Eye (tissue), 1 donor: ENCODE data around the gene MAD1L1.
A peak's percentile ranks its signal among the peaks of the same experiment; 100 is the strongest.

ENCODE experiments used
- DNase-seq: peaks from one replicate; pipeline ENCODE4 v3.0.0-alpha.2; 2015

MAD1L1 gene

GRCh38 chr7:2241580-2242540 is 9.1 kb upstream of the MAD1L1 start, which contains the start of the genes MRM2 and NUDT1:
Gene MRM2, minus strand, starts transcription at chr7:2242205. Its CDS starts 36 bp downstream, at chr7:2242169.
Gene NUDT1, plus strand, starts transcription at chr7:2242226. Its CDS starts 2,349 bp downstream, at chr7:2244575.
- peak; percentile 93 for DNase-seq

- no peak for DNase-seq
Measured at GRCh38 chr7:2239242-2239641, 6.5 kb upstream of the MAD1L1 start.

GRCh38 chr7:2237109-2237602 is 4.4 kb upstream of the MAD1L1 start:
- DNase-seq: no peak

DNA sequence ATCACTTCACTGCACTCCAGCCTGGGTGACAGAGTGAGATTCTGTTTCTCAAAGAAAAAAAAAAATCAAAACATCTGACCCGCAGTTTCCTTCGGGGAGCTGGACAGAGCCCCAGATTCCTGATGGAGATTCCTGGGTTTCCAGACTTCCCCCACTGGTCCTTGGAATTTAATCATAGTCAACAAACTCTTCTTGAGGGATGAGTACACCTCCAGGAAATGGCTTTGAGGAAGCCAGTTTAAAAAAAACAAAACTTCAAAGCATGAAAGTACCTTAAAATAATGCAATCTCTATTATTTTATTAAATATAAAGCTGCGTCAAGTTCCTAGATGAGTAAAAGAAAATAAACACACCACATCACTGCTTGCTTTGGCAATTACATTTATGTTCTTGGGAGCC is 1.2 kb upstream of the MAD1L1 start:
- DNase-seq: no peak

DNA sequence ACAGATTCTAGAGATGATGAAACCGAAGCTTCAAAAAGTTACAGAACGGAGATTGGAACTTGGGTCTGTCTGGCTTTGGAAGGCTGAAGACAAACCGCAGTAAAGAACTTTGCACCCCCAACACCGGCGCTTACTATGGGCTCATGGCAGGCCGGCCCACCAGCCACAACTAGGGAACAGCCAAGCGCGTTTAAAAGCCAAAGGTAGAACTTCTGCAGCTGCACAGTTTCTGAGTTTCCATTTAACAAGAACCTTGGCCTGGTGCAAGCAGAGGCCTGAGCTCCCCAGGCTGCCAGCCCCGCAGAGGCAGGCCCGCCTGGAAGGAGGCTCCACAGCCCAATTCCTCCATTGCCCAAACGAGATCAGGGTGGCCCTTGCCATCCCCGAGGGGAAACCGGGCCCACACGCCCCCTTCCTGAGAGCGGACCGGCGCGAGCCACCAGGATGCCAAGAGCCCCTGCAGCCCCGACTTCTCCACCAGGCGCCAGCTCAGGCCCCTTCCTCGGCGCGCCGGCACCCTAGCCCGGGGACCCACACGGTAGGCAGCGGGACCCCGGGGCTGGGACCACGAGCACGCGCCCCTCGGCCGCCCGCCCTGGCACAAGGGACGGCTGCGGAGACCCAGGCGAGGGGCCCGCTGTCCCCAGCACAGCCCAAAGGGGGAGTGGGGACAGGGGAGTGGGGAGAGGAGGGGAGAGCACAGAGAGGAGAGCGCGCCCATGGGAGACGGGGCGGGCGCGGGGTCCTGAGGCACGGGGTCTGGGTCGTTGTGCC is 566 bp downstream of the MAD1L1 start:
- DNase-seq: no peak

DNA sequence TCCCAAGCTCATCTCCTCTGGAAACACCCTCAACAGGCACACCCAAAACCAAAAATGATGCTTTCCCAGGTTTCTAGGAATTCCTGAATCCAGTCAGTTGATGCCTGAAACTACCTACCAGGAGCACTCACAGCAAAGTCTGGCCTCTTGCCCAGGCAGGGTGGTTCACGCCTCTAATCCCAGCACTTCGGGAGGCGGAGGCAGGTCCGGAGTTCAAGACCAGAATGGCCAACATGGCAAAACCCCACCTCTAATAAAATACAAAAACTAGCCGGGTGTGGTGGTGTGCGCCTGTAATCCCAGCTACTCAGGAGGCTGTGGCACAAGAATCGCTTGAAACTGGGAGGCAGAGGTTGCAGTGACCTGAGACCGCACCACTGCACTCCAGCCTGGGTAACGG is 1.9 kb downstream of the MAD1L1 start:
- no peak for DNase-seq

DNA sequence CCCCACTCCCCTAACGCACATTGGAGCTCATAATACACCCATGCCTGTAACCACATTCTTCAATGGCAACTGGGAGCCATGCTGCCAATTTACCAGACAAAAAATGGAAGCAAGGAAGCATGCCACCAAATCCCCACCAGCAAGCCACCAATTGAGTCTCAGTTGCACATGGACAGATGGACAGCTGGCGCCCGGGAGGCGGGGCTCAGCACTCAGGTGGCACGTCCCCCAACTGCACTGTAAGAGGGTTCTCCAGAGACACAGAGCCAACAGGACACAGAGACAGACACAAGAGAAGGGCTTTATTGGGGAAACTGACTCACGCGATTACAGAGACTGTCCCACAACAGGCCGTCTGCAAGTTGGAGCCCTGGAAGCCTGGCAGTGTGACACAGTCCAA is 2.5 kb downstream of the MAD1L1 start:
- DNase-seq: no peak

DNA sequence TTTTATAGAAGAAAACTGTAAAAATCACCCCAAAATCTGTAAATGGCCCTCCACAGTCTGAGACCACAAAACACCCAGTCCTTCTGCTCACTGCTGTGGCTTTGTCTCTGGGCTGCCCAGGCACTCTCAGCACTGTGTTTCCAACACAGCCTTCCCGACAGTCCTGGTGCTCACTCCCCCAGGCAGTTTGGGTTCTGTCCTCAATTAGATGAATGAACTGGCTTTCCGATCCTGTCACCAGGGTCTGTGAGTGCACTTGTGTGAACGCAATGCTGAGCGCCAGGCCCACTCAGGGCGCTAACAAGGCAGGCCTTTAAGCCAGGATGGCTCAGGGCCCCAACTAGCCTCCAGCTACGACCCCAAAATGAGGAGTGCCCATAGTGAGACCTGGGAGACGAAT is 3.3 kb downstream of the MAD1L1 start:
- DNase-seq: no peak

GRCh38 chr7:2228921-2229320 is 3.8 kb downstream of the MAD1L1 start:
- DNase-seq: no peak

GRCh38 chr7:2227699-2228098 is 5.0 kb downstream of the MAD1L1 start:
- no peak for DNase-seq

GRCh38 chr7:2225830-2226229 is 6.9 kb downstream of the MAD1L1 start:
- no peak for DNase-seq

- DNase-seq: no peak
Measured at GRCh38 chr7:2225336-2225735, 7.4 kb downstream of the MAD1L1 start.

DNA sequence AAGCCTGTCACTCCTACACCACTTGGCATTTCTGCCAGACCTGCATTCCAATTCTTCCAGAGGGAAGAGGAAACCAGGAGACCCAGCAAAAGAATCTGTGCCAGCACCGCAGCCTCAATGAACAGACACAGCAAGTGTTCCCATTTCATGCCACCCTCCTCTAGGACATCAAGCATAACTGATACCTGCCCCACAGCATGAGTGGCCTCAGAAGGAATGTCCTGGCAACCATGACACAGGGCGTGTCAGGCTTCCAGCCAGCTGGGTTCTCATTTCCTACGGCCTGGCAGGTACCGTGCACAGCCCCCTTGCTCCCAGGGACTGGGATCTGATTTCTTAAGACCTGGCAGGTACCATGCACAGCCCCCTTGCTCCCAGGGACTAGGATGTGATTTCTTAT is 7.8 kb downstream of the MAD1L1 start:
- no peak for DNase-seq

GRCh38 chr7:2224491-2224928 is 8.2 kb downstream of the MAD1L1 start:
- DNase-seq: no peak

DNA sequence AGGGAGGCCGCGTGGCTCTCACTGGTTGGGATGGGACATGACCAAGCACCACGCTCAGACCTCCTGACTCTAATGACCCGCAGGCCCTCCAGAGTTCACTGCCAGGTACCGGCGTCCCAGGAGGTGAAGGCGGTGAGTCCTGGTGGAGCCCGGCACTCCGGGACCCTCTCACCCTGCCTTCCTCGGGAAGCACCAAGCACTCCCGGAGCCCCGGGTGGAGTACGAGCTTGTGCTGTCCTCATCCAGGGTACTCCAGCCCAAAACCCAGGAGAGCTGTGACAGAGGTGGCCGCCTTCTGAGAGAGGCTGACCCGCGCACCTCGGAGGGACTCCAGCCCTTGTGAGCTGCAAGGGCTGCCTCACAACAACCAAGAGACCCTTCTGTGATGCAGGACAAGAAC is 9.4 kb downstream of the MAD1L1 start:
- no peak for DNase-seq

GRCh38 chr7:2222516-2222915 is 10.2 kb downstream of the MAD1L1 start:
- DNase-seq: no peak

DNA sequence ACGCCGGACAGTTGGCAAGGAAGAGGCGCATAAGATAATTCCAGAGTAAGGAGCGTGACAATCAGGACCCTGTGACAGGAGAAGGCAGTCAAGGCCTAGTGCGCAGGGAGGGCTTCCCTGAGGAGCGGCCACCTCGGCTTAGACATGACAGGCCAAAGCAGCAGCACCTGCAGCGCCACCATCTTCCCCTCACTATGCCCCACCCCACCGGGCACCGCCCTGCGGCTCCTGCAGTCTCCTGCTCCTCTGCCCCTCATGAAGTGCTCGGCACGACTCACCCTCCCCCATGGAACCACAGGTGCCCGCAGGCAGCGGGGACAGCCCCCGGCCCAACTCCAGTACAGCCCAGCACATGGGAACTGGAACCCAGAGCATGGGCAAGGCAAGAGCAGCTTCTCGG is 11.8 kb downstream of the MAD1L1 start:
- DNase-seq: no peak

- no peak for DNase-seq
Measured at GRCh38 chr7:2220506-2220905, 12.2 kb downstream of the MAD1L1 start.

DNA sequence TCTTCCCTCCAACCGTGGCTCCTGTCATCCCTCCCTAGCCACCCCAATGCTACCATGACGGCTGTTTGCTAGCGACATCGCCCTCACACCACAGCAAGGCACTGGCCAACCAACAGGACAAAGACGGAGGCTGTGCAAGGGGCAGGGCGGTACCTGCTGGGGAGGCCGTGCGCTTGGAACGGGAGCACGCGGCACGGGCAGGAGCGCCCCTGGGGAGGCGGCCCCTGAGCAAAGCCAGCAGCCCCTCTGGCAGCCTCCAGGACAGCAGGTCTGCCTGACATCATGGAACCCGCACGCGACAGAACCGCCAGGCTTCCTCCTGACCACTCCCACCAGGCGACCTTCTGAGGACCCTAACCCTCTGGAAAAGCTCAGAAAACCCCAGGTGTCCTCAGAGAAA is 12.7 kb downstream of the MAD1L1 start:
- DNase-seq: no peak

GRCh38 chr7:2219606-2220005 is 13.1 kb downstream of the MAD1L1 start:
- DNase-seq: no peak

DNA sequence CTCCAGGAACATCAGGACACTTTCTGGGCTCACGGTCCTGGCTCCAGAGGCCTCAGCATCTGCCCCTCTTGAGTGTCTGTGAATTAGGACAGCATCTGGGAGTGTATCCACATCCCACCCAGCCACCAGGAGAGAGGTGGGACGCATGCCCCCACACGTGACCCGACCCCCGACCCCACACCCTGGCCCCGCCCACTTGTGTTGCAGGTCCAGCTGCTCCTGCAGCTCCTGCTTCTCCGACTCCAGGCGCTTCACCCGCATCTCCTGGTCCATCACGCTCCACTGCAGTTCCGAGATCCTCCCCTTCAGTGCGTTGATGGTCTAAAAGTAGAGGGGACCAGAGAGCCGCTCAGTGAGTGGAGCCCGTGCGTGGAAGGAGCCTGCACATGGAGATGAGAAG is 13.6 kb downstream of the MAD1L1 start:
- DNase-seq: no peak

DNA sequence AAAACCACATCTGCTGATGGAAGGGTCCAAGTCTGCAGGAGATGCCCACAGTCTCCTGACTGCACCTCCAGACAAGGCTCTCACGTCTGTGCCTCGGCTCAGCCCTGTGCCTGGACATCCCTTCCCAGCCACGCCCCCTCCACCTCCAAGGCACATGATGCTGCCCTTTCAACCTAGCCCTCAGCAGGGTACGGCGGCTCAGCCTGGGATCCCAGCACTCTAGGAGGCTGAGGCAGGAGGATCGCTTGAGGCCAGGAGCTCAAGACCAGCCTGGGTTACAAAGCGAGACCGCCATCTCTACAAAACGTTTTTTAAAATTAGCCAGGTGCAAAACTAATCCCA is 14.3 kb downstream of the MAD1L1 start:
- no peak for DNase-seq

DNA sequence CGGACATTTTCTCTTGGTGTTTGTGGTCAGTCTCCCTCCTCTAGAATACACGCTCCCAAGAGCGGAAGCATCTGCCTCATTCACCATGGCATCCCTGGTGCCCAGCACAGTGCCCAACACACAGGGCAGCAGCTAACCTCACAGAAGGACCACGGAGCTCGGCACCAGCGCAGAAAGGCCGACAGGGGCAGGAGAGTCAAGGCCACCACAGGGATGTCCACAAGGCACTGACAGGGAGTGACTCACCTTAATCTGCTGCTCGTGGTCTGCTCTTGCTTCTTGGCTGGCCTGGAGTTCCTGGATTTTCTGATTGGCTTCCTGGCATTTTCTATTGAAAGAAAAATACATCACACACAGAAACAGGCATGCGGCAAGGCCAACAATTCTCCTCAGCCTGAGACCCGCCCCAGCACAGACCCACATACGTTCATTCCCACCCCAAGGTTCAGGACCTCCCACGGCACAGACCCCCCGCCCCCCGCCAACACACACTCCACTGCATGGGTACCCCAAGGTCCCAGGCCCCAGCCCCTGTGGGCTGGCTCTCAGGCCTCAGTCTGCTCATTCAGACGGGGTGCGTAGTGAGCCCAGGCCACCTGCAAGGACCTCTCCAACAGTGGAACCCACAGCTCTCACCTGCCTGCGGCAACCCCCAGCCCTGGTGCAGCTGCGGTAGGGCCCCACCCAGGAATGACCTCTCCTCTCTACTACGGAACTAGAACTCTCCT is 14.9 kb downstream of the MAD1L1 start:
- no peak for DNase-seq
